Neural progenitor cell (in vitro differentiated cells): Measurements from ENCODE around the gene HIRA. TPM values are rescaled to one million over a fixed set of nuclear protein-coding genes. Genes with fewer than 3 reads are reported as not detected.

ENCODE experiments used
- DNase-seq: peaks from one replicate; pipeline ENCODE4 v3.0.0-alpha.2; 2016; ENCODE audit warnings: low spot score
- H2AFZ ChIP-seq: fragments of 200-600 bp; sonication (generic); replicated peaks from 2 replicates; pipeline ENCODE4 v1.6.1; 2016; ENCODE audit warnings: antibody characterized with exemption
- H3F3A ChIP-seq: fragments of 200-600 bp; sonication (generic); 2 replicates; pipeline ENCODE4 v1.6.1; 2016; ENCODE audit warnings: antibody characterized with exemption, low read depth
- H3K27ac ChIP-seq: fragments of 200-600 bp; sonication (generic); 2 replicates; pipeline ENCODE4 v1.5.1; 2016; ENCODE audit warnings: mild to moderate bottlenecking
- H3K27me3 ChIP-seq: fragments of 200-600 bp; sonication (generic); 2 replicates; pipeline ENCODE4 v1.6.1; 2016; ENCODE audit warnings: mild to moderate bottlenecking, moderate library complexity
- H3K36me3 ChIP-seq: fragments of 200-600 bp; sonication (generic); 2 replicates; pipeline ENCODE4 v1.5.1; 2016
- H3K4me1 ChIP-seq: fragments of 200-600 bp; sonication (generic); 2 replicates; pipeline ENCODE4 v1.6.1; 2016; ENCODE audit warnings: mixed run types
- H3K4me2 ChIP-seq: fragments of 200-600 bp; sonication (generic); 2 replicates; pipeline ENCODE4 v1.6.1; 2016
- H3K4me3 ChIP-seq: fragments of 200-600 bp; sonication (generic); 2 replicates; pipeline ENCODE4 v1.5.1; 2016
- H3K79me2 ChIP-seq: fragments of 200-600 bp; sonication (generic); 2 replicates; pipeline ENCODE4 v1.6.1; 2016; ENCODE audit warnings: low read depth
- H3K9ac ChIP-seq: fragments of 200-600 bp; sonication (generic); 2 replicates; pipeline ENCODE4 v1.6.1; 2016
- H3K9me3 ChIP-seq: fragments of 200-600 bp; sonication (generic); 2 replicates; pipeline ENCODE4 v1.5.1; 2016; ENCODE audit warnings: low read depth
- H4K20me1 ChIP-seq: fragments of 200-600 bp; sonication (generic); 2 replicates; pipeline ENCODE4 v1.6.1; 2016; ENCODE audit warnings: low read depth
- H3K27ac Mint-ChIP-seq: 3 replicates; pipeline ENCODE4 v1.8.0; 2021; ENCODE audit warnings: mixed read lengths
- H3K27me3 Mint-ChIP-seq: 2 replicates; pipeline ENCODE4 v1.8.0; 2022; ENCODE audit warnings: low read depth, mild to moderate bottlenecking, inconsistent platforms, moderate library complexity, mixed read lengths; ENCODE audit not compliant: insufficient read depth
- H3K36me3 Mint-ChIP-seq: 3 replicates; pipeline ENCODE4 v1.8.0; 2021; ENCODE audit warnings: mixed read lengths
- H3K4me1 Mint-ChIP-seq: 3 replicates; pipeline ENCODE4 v1.8.0; 2021; ENCODE audit warnings: mixed read lengths
- H3K4me3 Mint-ChIP-seq: 3 replicates; pipeline ENCODE4 v1.8.0; 2021; ENCODE audit warnings: mild to moderate bottlenecking, moderate library complexity, mixed read lengths
- H3K9me3 Mint-ChIP-seq: 3 replicates; pipeline ENCODE4 v1.8.0; 2020; ENCODE audit warnings: mixed read lengths
- EZH2 ChIP-seq: fragments of 200-600 bp; sonication (generic); IDR thresholded peaks from 2 replicates; pipeline ENCODE4 v1.6.1; 2017; ENCODE audit warnings: antibody characterized with exemption, mild to moderate bottlenecking, moderate library complexity
- EZH2phosphoT487 ChIP-seq: fragments of 200-600 bp; sonication (generic); IDR thresholded peaks from 2 replicates; pipeline ENCODE4 v1.6.1; 2017; ENCODE audit warnings: antibody characterized with exemption
- total RNA-seq: library from RNA; depleted of rRNA; stranded (reverse); fragments of >200 nt; gene quantifications from 2 replicates; pipeline ENCODE4 v1.2.3, GENCODE V29; 2015; ENCODE audit warnings: low replicate concordance
- TF ChIP-seq, protein P1 (sequence below): fragments of 200-600 bp; sonication (generic); IDR thresholded peaks from 2 replicates; pipeline ENCODE4 v1.5.1; 2017; ENCODE audit warnings: antibody characterized with exemption, mild to moderate bottlenecking

Gene HIRA
- total RNA-seq, 1 donor from 2014 or later, result 18.9 TPM

DNA sequence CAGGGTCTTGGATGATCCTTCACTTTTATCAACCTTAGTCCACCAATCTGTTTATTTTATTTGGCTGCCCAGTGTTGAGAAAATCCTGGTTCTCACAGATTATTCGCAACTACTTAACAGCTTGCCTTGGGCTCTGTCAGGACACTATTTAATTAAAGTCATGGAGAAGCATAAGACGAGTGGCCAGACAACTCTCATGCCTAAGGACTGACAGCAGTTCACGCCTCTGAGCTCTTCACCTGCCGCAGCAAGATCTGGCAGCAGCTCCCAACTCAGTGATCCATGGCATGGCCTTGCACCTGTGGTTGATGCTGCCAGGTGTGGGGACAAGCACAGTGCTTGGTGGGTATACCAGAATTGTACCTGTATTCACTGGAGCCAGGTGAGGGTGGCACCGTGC, 37.8 kb downstream of the HIRA start:
- no peaks in the 10 kb centered on the region for H3K27me3 Mint-ChIP-seq
- H3K4me1 Mint-ChIP-seq, result no peaks in the 10 kb centered on the region
- Histone ChIP-seq H3K9me3 (no peaks in the 10 kb centered on the region), H3K27ac (no peak overlapping the region), H3K4me2 (no peak overlapping the region), H2AFZ (no peak overlapping the region), H4K20me1 (no peaks in the 10 kb centered on the region), H3K9ac (no peak overlapping the region), H3K4me3 (no peak overlapping the region), H3K79me2 (no peaks in the 10 kb centered on the region), H3F3A (no peaks in the 10 kb centered on the region), H3K4me1 (no peaks in the 10 kb centered on the region), H3K27me3 (no peaks in the 10 kb centered on the region), H3K36me3 (no peaks in the 10 kb centered on the region)
- TF ChIP-seq EZH2 (no peak), EZH2phosphoT487 (no peak)
- TF ChIP-seq, protein P1, sequence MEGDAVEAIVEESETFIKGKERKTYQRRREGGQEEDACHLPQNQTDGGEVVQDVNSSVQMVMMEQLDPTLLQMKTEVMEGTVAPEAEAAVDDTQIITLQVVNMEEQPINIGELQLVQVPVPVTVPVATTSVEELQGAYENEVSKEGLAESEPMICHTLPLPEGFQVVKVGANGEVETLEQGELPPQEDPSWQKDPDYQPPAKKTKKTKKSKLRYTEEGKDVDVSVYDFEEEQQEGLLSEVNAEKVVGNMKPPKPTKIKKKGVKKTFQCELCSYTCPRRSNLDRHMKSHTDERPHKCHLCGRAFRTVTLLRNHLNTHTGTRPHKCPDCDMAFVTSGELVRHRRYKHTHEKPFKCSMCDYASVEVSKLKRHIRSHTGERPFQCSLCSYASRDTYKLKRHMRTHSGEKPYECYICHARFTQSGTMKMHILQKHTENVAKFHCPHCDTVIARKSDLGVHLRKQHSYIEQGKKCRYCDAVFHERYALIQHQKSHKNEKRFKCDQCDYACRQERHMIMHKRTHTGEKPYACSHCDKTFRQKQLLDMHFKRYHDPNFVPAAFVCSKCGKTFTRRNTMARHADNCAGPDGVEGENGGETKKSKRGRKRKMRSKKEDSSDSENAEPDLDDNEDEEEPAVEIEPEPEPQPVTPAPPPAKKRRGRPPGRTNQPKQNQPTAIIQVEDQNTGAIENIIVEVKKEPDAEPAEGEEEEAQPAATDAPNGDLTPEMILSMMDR, result no peak
- DNase-seq, result no peak
- H3K9me3 Mint-ChIP-seq, result no peaks in the 10 kb centered on the region
- no peak overlapping the region for H3K4me3 Mint-ChIP-seq
- H3K27ac Mint-ChIP-seq, result no peak overlapping the region
- H3K36me3 Mint-ChIP-seq, result peaks cover 15% of the 10 kb centered on the region

DNA sequence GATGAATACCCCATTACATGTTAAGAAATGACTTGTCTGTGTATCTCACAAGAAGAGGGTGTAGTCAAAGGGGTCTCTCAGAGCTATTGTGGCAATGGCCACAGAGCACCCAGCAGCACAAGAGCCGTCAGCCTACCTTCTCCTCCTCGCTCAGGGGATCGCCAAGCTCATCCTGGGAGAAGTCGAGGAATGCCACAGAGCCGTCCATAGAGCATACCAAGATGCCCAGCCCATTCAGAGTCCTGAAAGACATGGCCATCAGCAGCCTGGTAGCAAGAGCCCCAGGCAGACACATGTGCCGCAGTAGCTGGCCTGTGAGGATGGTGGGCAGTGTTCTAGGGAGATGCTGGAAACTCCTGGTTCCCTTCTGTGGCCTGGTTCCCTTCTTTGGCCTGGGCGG, 44.0 kb downstream of the HIRA start:
- Mint-ChIP-seq H3K27ac (no peak overlapping the region), H3K36me3 (peaks cover 19% of the 10 kb centered on the region), H3K4me1 (no peaks in the 10 kb centered on the region), H3K9me3 (no peaks in the 10 kb centered on the region), H3K4me3 (no peak overlapping the region), H3K27me3 (no peaks in the 10 kb centered on the region)
- Histone ChIP-seq H3K36me3 (no peaks in the 10 kb centered on the region), H3K9me3 (no peaks in the 10 kb centered on the region), H2AFZ (no peak overlapping the region), H3K27me3 (no peaks in the 10 kb centered on the region), H3K4me1 (no peaks in the 10 kb centered on the region), H3K27ac (no peak overlapping the region), H3K9ac (no peak overlapping the region), H3K4me3 (no peak overlapping the region), H3K79me2 (no peaks in the 10 kb centered on the region), H3F3A (no peaks in the 10 kb centered on the region), H3K4me2 (no peak overlapping the region), H4K20me1 (no peaks in the 10 kb centered on the region)
- TF ChIP-seq EZH2 (no peak), EZH2phosphoT487 (no peak)
- TF ChIP-seq, protein P1, result no peak
- no peak for DNase-seq

DNA sequence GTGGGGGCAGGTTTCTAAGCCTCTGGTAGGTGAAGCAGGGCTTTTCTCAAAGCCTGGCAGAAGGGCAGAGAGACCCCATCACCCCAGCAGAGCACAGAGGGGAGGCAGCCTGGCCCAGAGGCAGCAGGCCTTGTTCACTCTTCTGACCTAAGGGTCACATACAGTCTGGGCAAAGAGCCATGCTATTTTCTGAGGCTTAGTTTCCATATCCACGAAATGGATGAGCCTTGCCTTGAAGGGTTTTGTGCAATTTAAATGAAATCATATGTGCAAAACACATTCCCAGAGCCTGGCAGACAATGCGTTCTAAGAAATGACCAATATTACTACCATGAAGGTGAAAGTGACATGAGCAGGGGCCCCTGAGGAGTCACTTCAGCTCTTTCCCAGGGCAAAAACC, 44.5 kb downstream of the HIRA start:
- Histone ChIP-seq H3K36me3 (no peaks in the 10 kb centered on the region), H4K20me1 (no peaks in the 10 kb centered on the region), H3K9ac (no peak overlapping the region), H3K79me2 (no peaks in the 10 kb centered on the region), H3K4me2 (no peak overlapping the region), H3K4me1 (no peaks in the 10 kb centered on the region), H3K4me3 (no peak overlapping the region), H3F3A (no peaks in the 10 kb centered on the region), H3K9me3 (no peaks in the 10 kb centered on the region), H3K27me3 (no peaks in the 10 kb centered on the region), H2AFZ (no peak overlapping the region), H3K27ac (no peak overlapping the region)
- Mint-ChIP-seq H3K4me1 (no peaks in the 10 kb centered on the region), H3K36me3 (peaks cover 21% of the 10 kb centered on the region), H3K4me3 (no peak overlapping the region), H3K9me3 (no peaks in the 10 kb centered on the region), H3K27ac (no peak overlapping the region), H3K27me3 (no peaks in the 10 kb centered on the region)
- DNase-seq, result no peak
- TF ChIP-seq, protein P1, result no peak
- no peak for TF ChIP-seq EZH2phosphoT487
- TF ChIP-seq EZH2, result no peak

DNA sequence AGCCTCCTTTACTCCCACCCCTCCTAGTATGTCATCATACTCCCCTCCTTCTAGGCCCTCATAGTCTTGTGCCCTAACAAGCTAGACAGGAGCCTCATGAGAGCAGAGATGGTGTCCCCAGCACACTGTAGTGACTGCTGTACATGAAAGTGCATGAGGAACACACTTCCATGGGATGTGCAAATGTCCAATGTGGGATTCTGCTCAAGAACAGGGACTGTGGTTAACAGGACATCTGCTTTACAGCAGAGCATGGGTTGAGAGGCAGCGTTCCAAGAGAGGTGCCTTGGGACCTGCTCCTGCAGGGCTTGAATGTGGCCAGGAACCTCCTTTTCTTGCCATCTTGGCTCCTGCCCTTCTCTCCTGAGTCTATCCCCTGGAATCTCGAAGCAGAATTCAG, 45.3 kb downstream of the HIRA start:
- Histone ChIP-seq H3K79me2 (no peaks in the 10 kb centered on the region), H3K4me2 (no peak overlapping the region), H3K4me3 (no peak overlapping the region), H4K20me1 (no peaks in the 10 kb centered on the region), H3K9ac (no peak overlapping the region), H2AFZ (no peak overlapping the region), H3K27me3 (no peaks in the 10 kb centered on the region), H3K27ac (no peak overlapping the region), H3F3A (no peaks in the 10 kb centered on the region), H3K4me1 (no peaks in the 10 kb centered on the region), H3K36me3 (no peaks in the 10 kb centered on the region), H3K9me3 (no peaks in the 10 kb centered on the region)
- no peak for DNase-seq
- H3K27me3 Mint-ChIP-seq, result no peaks in the 10 kb centered on the region
- H3K4me3 Mint-ChIP-seq, result no peak overlapping the region
- no peaks in the 10 kb centered on the region for H3K9me3 Mint-ChIP-seq
- H3K4me1 Mint-ChIP-seq, result no peaks in the 10 kb centered on the region
- no peak overlapping the region for H3K27ac Mint-ChIP-seq
- H3K36me3 Mint-ChIP-seq, result peaks cover 22% of the 10 kb centered on the region
- TF ChIP-seq EZH2phosphoT487 (no peak), EZH2 (no peak)
- TF ChIP-seq, protein P1, result no peak
